ENCODE results near the gene PIM3.
A peak's percentile ranks its signal among the peaks of the same experiment; 100 is the strongest.

The PIM3 gene

DNA sequence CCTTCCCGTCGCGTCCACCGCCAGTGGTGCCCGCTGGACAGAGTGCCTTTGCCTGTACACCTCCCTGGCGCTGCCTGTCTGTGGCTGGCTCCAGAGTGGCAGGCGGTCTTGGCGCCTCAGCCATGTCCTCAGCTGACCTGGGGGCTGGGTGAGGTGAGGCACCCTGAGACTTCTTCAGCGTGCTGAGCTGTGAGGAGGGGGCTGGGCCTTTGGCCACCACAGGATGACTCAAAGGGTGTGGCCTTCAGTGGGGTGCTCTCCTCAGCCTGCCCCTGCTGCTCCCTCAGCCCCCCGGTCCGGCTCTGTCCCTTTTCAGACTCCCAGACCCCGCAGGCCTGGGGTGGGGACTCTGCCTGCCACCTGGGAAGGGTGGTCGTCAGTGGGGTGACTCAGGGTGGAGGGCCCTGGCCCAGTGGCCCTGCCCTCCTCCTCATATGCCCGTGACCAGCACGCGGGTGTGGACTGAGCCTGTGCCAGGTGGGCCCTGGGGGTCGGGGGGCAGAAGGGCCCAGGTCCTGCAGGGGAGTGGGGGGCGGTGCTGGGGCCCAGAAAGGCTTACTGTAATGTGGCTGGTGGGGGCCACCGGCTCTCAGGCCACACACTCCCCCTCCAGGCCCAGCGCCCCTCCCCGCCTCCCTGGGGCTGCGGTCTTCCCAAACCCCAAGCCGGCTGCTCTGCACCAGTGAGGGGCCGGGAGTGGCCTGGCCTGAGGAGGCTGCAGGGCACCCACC is 26.2 kb upstream of the PIM3 start:
- peak; percentile 50 for DNase-seq (ENCODE audit: low read depth)
- peak overlapping the region; percentile 69 for H3K4me3 ChIP-seq (ENCODE audit: low read length)
- TF ChIP-seq, protein P1, sequence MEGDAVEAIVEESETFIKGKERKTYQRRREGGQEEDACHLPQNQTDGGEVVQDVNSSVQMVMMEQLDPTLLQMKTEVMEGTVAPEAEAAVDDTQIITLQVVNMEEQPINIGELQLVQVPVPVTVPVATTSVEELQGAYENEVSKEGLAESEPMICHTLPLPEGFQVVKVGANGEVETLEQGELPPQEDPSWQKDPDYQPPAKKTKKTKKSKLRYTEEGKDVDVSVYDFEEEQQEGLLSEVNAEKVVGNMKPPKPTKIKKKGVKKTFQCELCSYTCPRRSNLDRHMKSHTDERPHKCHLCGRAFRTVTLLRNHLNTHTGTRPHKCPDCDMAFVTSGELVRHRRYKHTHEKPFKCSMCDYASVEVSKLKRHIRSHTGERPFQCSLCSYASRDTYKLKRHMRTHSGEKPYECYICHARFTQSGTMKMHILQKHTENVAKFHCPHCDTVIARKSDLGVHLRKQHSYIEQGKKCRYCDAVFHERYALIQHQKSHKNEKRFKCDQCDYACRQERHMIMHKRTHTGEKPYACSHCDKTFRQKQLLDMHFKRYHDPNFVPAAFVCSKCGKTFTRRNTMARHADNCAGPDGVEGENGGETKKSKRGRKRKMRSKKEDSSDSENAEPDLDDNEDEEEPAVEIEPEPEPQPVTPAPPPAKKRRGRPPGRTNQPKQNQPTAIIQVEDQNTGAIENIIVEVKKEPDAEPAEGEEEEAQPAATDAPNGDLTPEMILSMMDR (conservative IDR thresholded peaks at IDR 0.05; ENCODE audit: low read length), result no peak

DNA sequence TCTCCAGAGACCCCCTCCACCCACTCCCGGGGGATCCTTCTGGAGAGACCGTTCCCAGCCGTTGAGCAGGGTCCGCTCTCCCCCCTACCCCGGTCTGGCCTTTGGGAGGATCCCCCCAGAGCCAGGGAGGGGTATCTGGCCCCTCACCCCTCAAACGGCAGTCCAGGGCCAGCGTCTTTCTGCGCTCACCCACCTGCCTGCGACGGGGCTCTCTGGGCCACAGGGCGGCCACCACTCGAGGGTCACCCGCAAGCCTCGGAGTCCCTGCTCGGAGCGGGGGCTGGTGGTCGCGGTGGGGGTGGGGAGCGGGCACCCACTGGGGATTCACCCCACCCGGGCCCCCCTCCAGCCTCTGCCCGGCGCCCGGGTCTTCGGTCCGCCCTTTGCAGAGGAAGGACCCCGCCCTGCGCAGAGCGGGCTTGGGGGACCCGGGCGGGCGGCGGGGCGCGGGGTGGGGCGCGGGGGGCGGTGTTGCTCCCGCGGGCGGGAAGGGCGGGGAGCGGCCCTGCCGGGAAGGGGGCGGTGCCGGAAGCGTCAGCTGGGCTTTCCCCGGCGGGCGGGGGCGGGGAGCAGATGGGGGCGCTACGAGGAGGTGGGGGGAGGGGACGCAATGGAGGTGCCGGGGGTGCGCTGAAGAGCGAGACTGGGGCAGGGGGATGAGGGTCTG is 25.5 kb upstream of the PIM3 start:
- DNase-seq (ENCODE audit: low read depth), result peak; percentile 62
- TF ChIP-seq, protein P1 (conservative IDR thresholded peaks at IDR 0.05; ENCODE audit: low read length), result no peak
- H3K4me3 ChIP-seq (ENCODE audit: low read length), result peak overlapping the region; percentile 69

DNA sequence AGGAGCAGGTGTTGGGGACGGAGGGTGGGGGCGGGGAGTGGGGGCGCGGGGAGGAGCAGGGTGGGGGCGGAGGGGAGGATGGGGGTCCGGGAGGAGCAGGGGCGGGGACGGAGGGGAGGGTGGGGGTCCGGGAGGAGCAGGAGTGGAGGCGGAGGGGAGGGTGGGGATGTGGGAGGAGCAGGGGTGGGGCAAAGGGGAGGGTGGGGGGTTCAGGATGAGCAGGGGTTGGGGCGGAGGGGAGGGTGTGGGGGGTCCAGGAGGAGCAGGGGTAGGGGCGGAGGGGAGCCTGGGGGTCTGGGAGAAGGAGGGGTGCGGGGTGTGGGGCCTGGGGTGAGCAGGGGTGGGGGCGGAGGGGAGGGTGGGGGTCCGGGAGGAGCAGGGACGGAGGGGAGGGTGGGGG is 25.0 kb upstream of the PIM3 start:
- no peak for DNase-seq (ENCODE audit: low read depth)
- TF ChIP-seq, protein P1 (conservative IDR thresholded peaks at IDR 0.05; ENCODE audit: low read length), result no peak
- H3K4me3 ChIP-seq (ENCODE audit: low read length), result peak overlapping the region; percentile 43

DNA sequence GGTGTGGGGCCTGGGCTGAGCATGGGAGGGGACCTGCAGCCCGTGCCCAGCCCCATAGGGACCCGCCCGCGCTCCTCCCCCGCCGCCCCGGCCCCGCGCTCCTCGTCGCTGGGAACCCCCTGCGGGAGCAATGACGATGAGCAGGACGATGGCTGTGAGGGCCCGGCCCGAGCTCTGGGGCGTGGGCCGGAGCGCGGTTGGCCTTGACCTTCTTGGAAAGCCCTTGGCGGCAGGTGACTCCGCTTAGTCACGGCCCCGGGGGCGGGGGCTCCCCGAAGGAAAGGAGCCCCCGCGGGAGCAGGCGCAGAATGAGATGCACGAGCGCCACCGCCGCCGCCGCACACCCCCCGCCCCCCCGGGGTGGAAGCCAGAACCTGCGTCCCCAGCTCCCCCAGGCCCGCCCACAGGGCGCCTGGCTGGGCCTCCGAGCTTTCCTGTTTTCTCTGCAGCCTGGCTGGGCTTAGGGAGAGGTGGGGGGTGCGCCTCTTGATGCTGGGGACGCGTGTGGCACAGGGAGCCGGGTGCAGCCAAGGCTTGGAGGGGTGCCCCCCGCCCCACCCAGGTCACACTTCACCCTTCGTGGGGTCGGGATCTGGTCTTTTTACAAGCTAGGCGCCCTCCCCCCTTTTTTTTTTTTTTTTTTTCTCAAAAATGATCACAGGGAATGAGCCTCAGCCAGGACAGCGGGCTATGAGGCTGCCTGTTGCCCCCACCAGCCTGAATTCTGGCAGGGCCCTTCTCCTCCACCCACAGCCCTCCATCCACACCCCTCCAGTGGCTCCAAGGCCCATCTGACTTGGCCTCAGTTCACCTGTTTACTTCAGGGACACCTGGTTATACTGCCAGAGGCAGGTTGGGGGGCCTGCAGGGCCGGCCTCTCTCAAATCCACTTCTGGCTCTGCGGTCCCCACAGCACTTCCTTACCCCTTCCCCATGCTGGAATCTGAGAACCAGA is 24.3 kb upstream of the PIM3 start:
- TF ChIP-seq, protein P1 (conservative IDR thresholded peaks at IDR 0.05; ENCODE audit: low read length), result no peak
- H3K4me3 ChIP-seq (ENCODE audit: low read length), result peak overlapping the region; percentile 34
- DNase-seq (ENCODE audit: low read depth), result peak; percentile 70

DNA sequence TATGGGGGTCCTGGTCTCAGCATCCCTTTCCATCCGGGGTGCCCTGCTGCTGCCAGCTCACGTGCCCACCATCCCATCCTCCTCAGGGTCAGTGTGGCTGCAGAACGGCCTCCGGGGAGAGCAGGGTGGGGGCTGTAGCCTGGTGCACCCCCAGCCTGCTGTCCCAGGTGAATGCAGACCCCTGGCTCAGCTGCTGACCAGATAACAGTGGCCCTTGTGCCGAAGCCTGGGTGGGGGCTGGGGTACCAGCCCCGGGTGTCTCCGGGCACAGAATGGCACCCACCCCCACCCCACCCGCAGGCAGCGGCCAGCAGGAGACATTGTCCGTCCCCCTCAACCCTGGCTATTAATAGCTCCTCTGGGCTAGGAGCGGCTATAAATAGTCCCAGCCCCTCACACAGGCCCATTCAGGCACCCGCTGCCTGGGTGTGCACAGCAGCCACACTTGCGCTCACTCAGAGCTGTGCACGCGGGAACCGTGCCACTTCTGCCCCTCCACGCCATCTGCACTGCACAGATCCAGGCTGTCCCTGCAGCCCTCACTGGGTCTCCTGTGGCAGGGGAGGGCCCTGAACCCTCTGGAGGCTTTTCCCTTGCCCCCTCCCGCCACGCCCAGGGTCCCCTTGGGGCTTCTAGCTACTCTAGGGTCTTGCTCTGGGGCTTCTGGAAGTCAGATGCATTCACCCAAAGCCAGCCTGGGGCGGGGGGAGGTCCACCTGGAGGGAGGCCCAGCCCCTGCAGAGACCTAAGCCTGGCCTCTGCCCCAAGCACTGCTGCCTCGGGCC is 23.4 kb upstream of the PIM3 start:
- TF ChIP-seq, protein P1 (conservative IDR thresholded peaks at IDR 0.05; ENCODE audit: low read length), result no peak
- no peak overlapping the region for H3K4me3 ChIP-seq (ENCODE audit: low read length)
- DNase-seq (ENCODE audit: low read depth), result no peak

DNA sequence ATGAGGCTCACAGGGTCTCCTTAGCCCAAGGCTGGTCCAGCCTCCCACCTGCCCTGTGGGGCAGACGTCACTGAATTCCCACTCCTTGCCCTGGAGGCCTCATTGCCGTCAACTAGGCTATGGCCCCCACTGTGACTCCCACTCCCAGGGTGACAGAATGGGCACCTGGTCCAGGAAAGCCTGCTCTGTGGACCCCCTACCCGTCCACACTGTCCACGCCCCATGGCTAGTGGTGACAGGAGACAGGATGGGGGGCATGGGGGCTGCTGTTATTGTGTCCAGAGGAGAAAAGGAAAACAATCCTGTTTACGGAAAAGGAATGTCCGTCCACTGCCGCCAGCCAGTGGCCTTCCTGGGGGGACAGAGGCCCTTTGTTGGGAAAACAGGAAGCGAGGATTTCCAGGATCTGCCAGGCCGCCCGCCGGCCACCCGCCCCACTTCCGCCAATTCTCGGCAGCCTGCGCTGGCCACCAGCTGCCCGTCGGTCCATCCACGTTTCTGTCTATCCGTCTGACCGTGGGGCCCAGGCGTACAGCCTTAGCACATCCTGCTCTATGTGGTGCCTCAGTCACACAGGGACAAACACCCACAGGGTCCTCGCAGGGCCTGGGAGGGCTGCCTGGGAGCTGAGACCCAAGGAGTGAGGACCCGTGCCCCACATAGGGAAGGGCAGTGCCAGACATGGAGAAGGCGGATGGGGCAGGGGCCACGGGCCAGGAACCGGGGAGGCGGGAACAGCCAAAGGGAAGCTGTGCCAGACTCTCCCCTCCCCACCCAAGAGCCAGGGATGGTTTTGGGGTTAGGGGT is 22.6 kb upstream of the PIM3 start:
- DNase-seq (ENCODE audit: low read depth), result no peak
- TF ChIP-seq, protein P1 (conservative IDR thresholded peaks at IDR 0.05; ENCODE audit: low read length), result no peak
- no peak overlapping the region for H3K4me3 ChIP-seq (ENCODE audit: low read length)

All from AG10803 (cell line).